ENCODE results near the gene ITGAD. TPM values are rescaled to one million over a fixed set of nuclear protein-coding genes. Genes with fewer than 3 reads are reported as not detected.

The ITGAD gene
- 1 to 10 TPM in 4 of 10 donors, under 1 TPM in 5, not detected in 1; 0.26 to 1.7 (median 0.48) TPM for polyA plus RNA-seq (ENCODE audit: insufficient read length in 10 of 10)
- long read RNA-seq, donor 1: 0 reads
- long read RNA-seq, donor 2, partial matches to known transcripts: 117 of 884 reads
- long read RNA-seq, donor 2, other reads (novel, unspliced or antisense): 767 of 884 reads
- long read RNA-seq, donor 3: 0 reads
- long read RNA-seq, donor 4: 0 reads
- long read RNA-seq, donor 5: 0 reads
- long read RNA-seq, donor 6: 0 reads
- long read RNA-seq, donor 7: 0 reads
- long read RNA-seq, donor 8: 0 reads
- long read RNA-seq, donor 9: 0 reads

DNA sequence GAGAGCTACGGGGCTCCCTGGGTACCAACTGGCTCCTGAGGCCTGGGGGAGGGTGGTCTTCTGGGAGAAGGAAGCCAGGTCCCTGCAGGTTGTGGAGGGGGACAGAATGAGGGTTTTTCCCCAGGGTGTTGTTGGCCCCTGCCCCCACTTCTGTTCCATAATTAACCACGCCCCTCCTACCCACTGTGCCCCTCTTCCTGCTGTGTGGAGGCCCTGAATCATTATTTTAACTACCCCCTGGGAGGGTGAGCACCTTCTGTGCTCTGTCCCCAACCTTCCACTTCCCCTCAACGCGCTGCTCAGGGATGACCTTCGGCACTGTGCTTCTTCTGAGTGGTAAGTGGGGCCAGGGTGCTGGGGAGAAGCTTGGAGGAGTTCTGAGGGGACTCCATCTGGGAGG lies at the start of gene ITGAD:
TSS of gene ITGAD (plus strand) at position 280 of the 400 bp plus-strand sequence. CDS start at position 306, 26 bp downstream.
- DNase-seq: no peak

DNA sequence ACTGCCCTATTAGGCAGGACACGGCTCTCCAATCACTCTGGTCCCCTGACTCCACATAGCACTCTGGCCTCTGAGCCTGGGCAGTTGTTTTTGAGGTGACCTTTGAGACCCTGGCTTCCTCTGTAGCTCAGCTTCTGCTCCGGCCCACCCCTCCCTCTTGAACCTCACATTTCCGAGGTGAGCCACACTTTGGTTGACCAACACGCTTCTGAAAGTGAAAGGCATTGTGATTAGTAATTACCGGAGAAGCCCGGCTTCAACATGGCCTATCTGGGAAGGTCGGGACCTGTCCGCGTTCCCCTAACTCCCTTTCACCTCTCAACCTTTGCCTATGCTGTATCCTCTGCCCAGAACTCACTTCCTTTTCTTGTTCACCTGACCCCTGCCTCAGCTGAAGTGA lies 48.4 kb upstream of the ITGAD start:
- no peak for DNase-seq

DNA sequence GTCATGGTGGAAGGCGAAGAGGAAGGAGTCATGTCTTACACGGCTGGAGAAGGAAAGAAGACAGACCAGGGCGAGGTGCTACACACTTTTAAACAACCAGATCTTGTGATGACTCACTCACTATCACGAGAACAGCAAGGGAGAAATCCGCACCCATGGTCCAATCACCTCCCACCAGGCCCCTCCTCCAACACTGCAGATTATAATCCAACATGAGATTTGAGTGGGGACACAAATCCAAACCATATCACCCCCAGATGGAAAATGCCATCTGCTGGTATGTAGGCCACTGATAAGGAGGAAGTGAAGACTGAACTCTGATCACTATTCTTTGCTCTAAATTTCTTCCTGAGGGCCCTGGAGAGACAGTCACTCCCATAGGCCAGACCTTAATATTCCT lies 45.7 kb upstream of the ITGAD start:
- DNase-seq: no peak

DNA sequence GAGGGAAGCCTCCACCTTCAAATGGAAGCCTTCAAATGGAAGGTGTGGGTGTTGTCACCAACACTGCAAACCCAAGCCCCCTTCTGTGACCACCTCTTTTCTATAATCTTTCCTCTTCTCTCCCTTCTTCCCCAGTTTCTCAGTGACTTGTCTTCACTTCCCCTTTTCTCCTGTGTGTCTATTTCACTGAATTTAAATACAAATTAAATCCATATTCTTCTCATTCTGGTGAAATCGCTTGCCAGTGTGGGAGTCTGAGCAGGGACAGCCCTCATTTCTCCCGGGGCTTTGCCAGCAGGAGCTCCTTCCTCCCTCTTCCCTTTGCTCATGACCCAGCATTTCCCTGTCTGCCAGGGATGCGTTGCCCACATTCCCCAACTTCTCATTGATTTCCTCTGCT lies 44.6 kb upstream of the ITGAD start:
- DNase-seq: no peak

DNA sequence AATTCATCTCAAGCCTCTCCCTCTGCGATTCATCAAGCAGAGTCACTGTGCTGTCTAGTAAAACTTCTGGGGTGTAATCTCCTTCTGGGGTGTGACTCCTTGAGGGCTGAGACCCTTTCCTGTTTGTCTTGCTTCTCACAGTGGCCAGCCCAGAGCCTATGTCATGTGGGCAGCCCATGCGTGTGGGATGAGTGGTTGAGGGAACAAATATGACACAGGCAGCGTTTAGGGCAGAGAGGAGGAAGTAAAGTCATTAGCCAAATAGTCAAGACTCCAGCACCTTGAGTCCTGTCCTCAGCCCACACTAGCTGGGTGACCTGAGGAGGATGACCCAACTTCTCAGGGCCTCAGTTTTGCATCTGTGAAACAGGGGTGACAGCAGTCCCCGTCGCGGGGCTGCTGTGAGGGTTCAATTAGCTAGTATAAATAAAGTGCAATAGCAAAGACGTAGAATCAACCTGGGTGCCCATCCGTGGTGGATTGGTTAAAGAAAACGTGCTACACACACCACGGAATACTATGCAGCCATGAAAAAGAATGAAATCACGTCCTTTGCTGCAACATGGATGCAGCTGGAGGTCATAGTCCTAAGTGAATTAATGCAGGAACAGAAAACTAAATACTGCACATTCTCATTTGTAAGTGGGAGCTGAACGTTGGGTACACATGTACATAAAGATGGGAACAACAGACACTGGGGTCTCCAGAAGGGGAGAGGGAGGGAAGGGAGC lies 42.7 kb upstream of the ITGAD start:
- no peak for DNase-seq

DNA sequence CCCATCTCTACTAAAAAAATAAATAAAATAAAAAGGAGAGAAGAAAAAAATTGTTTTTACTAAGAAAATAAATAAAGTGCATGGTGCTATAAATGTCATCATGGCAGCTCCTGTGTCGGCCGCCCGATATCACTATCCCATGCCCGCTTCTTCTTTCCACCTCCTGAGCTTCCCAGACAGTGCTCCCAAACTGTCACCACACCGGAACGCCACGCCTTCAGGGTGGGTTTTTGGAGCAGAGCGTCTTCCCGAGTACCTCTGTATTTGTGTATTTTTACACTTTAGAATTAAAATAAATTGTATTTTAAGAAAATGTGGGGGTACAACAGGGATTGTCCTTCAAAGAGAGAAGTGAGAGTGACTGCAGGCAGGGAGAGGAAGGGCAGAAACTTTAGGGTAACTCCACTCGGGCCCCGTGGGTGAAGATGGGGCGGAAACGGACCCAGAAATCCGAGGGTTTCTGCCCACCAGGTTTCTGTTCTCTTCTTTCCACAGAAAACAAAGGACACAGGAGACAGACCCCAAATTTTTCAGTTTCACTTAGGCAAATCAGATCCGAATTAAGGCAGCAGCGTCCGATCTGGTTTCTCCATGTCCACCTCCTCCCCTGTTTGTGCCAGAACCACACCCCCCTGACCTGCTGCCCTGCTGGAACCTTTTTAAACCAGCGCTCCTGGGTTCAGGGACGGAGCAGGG lies 41.7 kb upstream of the ITGAD start:
- DNase-seq: no peak

DNA sequence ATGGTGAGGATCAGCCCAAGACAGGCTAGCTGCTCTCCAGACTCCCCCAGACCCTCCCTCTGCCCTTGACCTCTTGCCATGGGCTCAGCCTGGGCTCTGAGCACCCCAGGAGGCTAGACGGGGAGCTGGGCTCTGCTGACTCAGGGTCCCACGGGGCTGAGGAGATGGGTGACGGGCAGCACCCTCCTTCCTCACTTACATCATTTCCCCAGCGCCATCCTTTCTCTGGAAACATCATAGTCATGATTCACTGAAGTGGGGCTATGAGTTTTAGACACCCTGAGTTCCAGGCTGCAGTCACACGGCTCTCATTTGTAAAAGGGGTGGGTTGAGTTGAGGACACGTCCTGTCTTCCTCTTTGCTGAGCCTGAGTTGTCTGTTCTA lies 41.2 kb upstream of the ITGAD start:
- no peak for DNase-seq

DNA sequence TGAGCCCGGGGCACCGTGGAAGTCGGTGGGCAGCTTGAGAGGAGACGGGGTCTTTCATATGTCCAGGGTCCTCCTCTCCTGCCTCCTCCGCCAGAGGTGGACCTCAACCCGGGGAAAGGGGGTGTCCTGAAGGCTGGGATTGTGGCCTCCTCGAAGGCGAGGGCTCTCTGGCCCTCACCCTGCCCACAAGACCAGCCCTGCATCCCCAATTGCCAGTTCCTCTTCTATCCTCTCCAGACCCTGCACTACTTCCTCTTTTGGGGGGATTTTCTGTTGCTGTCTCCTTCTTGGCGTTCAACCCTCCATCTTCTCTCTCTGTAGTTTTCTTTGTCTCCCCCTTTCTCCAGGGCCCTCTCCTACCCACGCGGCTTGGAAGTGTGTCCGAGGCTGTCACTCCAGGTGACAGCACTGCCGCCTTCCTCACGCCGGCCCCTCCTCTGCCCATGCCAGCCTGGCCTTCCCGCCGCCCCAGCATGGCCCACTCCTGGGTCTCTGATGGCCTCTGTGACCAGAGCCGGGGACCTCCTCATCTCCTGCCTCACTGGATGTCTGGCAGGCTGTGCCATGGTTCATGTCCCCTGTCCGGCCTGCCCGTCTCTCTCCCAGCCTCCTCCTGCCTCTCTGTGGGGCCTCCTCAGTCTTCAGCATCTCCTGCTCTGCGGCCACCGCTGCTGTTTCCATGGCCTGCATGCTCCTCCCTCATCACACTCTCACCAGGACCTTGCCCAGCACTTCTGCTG lies 40.6 kb upstream of the ITGAD start:
- no peak for DNase-seq

DNA sequence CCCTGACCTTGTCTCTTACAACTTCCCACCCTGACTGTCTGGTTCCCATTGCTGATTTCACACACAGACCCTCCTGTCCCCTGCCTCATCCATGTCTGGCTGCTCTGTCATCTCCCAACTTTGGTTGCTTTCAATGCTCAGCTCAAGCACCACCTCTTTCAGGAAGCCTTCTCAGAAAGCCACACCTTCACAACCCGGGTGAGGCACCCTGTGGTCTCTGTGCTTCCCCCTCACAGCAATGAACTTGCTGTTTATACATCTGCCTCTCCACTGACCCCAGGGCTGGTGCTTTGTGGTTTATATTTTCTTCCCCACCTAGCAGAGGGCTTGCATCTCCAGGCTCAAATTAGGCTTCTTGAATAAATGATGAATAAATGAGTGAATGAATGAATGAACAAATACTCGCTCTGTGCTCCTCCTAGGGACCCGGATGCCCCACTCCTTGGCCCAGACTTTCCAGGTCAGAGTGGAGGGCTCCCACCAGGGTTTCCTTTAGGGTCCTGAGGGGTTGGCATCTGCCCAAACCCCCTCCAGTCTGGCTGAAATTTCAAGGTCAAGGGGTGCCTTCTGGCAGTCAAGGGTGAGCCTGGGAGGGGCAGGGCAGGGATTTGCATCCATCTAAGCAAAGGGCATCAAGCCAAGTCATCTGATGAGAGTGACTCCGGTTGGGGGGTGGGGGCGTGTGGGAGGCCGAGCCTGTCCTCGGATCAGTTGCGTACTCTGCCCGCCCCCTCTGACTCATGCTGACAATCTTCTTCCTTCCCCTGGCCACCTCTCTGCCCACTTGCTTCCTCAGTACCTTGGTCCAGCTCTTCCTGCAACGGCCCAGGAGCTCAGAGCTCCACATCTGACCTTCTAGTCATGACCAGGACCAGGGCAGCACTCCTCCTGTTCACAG lies 38.5 kb upstream of the ITGAD start, which contains the start of gene ITGAX:
TSS of gene ITGAX (plus strand) at position 783 of the 898 bp plus-strand sequence. CDS start at position 862, 79 bp downstream.
- DNase-seq: no peak

DNA sequence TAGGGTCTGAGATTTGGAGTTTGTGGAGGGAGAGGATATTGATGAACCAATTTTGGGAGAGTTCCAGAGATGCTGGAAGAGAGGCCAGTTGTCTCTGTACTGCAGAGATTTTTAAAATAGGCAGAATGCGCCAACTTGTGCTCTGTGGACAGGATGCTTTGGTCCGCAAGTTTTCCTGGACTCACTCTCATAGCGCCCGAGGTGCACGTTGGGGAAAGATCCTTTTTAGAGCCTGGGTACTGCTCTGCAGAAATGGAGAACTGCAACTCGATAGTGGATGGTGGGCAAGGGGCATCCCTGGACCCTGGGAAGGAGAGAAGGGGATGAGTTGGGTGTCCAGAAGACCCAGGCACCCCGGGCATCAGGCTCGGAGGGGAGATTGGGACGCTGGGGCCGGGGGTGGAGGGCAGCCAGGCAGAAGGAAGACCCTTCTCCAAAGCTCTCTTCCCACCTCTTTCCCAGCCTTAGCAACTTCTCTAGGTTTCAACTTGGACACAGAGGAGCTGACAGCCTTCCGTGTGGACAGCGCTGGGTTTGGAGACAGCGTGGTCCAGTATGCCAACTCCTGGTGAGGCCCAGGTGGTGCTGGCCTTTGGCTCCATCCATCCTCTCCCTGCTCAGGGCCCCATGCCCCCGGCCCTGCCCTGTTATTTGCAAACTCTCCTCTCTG lies 37.6 kb upstream of the ITGAD start:
- no peak for DNase-seq

DNA sequence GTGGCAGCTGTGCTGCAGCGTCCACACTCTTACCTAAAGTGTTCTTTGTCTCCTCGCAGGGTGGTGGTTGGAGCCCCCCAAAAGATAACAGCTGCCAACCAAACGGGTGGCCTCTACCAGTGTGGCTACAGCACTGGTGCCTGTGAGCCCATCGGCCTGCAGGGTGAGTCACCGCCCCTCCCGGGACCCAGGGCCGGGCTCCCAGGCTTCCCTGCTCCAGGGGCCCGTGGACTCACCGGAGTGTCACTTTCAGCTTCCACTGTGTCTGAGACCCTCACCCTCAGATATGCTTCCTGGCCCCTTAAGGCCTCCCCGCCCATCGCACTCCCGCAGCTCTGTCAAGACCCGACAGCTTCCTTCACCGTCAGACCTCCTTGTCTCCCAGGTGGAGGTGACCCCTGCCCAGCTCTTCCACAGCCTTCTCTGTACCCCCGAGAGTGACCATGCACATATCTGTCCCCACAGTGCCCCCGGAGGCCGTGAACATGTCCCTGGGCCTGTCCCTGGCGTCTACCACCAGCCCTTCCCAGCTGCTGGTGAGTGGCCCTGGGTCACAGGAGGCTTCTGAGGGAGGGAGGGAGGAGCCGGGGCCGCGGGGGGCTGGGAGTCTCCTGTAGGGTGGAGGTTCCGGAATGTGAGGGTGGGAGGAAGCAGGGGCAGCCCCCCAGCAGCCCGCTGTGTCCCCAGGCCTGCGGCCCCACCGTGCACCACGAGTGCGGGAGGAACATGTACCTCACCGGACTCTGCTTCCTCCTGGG lies 36.4 kb upstream of the ITGAD start:
- DNase-seq: no peak

DNA sequence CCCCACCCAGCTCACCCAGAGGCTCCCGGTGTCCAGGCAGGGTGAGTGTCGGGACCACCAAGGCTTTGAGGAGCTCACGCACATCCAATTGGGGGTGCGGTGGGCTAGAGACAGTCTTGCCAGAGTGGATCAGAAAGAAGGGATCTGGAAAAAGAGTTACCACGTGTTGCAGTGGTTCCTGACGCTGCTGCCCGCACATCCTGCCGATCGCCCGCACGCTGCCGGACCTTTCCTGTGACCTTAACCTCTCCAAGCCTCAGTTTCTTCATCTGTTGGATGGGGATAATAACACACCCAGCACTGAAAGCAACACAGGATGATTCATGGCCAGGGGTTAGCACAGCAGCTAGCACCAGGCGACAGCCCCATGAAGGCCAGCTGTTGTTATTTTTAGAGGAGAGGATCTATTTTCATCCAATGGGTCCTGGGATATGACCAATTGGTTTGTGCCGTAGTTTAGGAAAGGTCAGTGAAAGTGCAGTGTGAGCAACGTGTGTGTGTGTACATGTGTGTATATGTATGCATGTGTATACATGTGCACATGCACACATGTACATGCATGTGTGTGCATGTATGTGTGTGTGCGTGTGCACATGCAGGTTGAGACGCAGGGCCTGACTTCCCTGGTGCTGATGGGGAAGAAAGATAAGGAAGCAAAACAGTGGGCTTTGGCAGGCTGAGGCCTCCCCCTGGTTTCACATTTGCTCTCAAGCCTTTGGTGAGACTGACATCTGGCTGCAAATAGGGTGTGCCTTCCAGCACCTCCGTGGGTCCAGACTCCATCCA lies 35.6 kb upstream of the ITGAD start:
- peak in 1 of 3 donors; percentile 24 for DNase-seq

DNA sequence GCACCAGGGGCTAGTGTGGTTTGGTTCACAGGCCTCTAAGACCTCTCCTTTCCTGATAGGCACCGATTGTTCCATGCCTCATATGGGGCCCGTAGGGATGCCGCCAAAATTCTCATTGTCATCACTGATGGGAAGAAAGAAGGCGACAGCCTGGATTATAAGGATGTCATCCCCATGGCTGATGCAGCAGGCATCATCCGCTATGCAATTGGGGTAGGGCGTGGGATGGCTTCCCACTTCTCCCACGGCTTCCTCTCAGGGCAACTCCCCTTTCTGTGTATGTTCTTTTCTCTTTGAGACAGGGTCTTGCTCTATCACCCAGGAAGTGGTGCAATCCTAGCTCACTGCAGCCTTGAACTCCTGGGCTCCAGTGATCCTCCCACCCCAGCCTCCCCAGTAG lies 32.9 kb upstream of the ITGAD start:
- no peak for DNase-seq

DNA sequence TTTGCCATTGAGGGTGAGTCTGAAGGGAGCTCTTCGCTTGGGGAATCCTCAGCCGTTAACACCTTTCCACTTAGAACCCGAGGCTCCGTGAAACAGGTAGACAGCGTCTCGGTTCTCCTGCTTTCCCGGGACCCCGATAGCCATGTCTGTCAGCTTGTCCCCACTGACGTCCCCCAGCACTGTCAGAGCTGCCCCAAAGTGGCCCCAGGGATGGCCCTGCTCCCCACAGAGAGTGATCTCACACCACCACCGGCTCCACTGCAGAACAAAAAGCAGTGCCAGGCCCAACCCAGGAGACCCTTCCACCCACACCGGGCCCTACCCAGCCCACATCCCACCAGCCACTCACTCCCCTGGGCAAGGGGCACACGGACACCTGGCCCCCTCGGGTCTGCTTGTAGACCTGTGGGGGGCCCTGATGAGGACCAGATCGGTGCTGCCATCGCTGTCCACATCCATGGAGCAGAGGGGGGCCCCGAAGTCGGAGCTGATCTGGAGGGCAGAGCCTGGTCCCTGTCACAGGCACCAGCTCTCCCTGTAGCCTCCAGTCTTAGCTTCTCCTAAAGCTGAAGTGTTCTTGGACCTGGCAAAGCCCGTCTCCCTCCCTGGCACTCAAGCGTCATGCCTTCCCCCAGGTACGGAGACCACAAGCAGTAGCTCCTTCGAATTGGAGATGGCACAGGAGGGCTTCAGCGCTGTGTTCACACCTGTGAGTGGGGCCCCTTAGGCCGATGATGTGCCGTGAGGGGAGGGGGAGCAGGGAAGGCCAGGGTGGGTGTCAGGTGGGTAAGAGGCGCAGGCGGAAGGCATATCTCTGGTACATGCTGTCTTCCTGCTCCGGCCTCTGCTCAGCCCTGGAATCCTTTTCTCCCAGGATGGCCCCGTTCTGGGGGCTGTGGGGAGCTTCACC lies 31.7 kb upstream of the ITGAD start:
- no peak for DNase-seq

DNA sequence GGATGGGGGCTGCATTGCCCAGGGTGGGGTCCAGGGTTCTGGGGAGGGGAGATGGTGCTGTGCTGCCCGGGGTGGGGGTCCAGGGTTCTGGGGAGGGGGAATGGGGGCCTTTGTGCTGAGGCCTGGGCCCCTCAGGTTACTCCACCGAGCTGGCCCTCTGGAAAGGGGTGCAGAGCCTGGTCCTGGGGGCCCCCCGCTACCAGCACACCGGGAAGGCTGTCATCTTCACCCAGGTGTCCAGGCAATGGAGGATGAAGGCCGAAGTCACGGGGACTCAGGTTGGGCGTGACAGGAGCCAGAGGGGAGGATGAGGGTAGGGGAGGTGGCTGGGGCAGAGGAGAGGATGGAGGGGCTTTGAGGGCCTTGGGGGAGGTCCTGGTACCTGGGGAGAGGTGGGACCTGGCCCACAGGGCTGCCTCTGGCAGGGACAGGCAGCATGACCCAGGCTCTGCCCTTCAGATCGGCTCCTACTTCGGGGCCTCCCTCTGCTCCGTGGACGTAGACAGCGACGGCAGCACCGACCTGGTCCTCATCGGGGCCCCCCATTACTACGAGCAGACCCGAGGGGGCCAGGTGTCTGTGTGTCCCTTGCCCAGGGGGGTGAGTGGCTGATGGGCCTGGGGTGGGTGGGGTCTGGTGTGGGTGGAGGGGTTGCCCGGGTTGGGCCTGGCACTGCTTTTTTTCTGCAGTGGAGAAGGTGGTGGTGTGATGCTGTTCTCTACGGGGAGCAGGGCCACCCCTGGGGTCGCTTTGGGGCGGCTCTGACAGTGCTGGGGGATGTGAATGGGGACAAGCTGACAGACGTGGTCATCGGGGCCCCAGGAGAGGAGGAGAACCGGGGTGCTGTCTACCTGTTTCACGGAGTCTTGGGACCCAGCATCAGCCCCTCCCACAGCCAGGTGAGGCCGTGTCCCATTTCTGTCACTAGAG lies 30.4 kb upstream of the ITGAD start:
- no peak for DNase-seq

DNA sequence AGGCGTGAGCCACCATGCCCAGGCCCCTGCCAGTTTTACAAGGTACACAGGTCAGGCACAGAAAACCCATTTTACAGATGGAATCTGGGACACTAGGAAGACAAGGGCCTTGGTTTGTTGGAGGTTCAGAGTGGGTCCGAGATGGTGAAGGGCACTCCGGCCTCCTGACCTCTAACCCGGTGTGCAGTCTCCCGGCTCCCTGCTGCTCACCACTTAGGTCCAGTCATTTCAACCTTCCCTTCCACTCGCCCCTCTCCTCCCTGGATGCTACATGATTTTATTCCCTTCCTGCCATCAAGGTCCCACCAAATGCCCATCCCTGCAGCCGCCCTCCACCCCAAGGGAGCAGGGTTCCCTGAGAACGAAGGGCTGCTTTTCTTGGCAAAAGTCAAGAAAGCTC lies 29.4 kb upstream of the ITGAD start:
- DNase-seq: no peak

DNA sequence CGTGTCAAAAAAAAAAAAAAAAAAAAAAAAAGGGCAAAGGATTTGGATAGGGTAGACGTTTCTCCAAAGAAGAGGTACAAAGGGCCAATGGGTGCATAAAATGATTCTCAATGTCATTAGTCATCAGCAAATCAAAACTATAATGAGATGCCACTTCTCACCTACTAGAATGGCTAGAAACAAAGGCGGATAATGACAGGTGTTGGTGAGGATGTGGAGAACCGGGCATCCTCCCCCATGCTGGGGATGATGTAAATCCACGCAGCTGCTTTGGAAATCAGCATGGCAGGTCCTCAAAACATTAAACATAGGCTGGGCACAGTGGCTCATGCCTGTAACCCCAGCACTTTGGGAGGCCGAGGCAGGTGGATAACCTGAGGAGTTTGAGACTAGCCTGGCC lies 28.7 kb upstream of the ITGAD start:
- no peak for DNase-seq

Measured in muscle of back (tissue), 13 donors.